Activated CD4-positive, alpha-beta T cell treated with anti-CD3 and anti-CD28 coated beads, Interleukin-2, amount 10 ng/mL, durations not matched to agents 24 days and 14 days (primary cell): Measurements from ENCODE around the gene TPRG1L. TPM values are rescaled to one million over a fixed set of nuclear protein-coding genes. Genes with fewer than 3 reads are reported as not detected.

Experiments
- DNase-seq: peaks from one replicate; pipeline ENCODE4 v3.0.0; 2022
- H3K27ac Mint-ChIP-seq: one replicate; pipeline ENCODE4 v1.8.0; 2022; ENCODE audit warnings: mild to moderate bottlenecking, mixed read lengths
- H3K27me3 Mint-ChIP-seq: one replicate; pipeline ENCODE4 v1.8.0; 2022; ENCODE audit warnings: mixed read lengths
- H3K36me3 Mint-ChIP-seq: one replicate; pipeline ENCODE4 v1.8.0; 2022; ENCODE audit warnings: low read depth, mild to moderate bottlenecking, mixed read lengths
- H3K4me1 Mint-ChIP-seq: one replicate; pipeline ENCODE4 v1.8.0; 2021; ENCODE audit warnings: mixed read lengths
- H3K4me3 Mint-ChIP-seq: one replicate; pipeline ENCODE4 v1.8.0; 2022; ENCODE audit warnings: mild to moderate bottlenecking, moderate library complexity, mixed read lengths
- H3K9me3 Mint-ChIP-seq: one replicate; pipeline ENCODE4 v1.8.0; 2021; ENCODE audit warnings: mixed read lengths
- intact Hi-C: fragments of 100-400 bp; cut with micrococcal nuclease; formaldehyde crosslinking; loops from one replicate; pipeline ENCODE4 v1.15.1; 2023
- total RNA-seq: library from RNA; stranded (reverse); gene quantifications from 2 replicates; pipeline ENCODE4 v1.2.3, GENCODE V29; 2022

TPRG1L gene
- total RNA-seq, 1 donor from 2014 or later = 9.7 TPM

GRCh38 chr1:3609016-3609768, 15.6 kb upstream of the TPRG1L start:
- H3K27ac Mint-ChIP-seq = no peak overlapping the region
- DNase-seq = no peak
- intact Hi-C loops = no loop called here
- no peaks in the 10 kb centered on the region for H3K4me1 Mint-ChIP-seq
- no peak overlapping the region for H3K4me3 Mint-ChIP-seq
- H3K36me3 Mint-ChIP-seq = no peaks in the 10 kb centered on the region
- peaks cover 20% of the 10 kb centered on the region for H3K27me3 Mint-ChIP-seq
- H3K9me3 Mint-ChIP-seq = no peaks in the 10 kb centered on the region

- intact Hi-C loops = no loop called here
- Mint-ChIP-seq H3K36me3 (no peaks in the 10 kb centered on the region), H3K4me3 (no peak overlapping the region), H3K27me3 (peaks cover 20% of the 10 kb centered on the region), H3K4me1 (no peaks in the 10 kb centered on the region), H3K9me3 (no peaks in the 10 kb centered on the region), H3K27ac (no peak overlapping the region)
- DNase-seq = no peak
These were observed 14.9 kb upstream of the TPRG1L start for GRCh38 chr1:3609769-3610526.

- intact Hi-C loops = no loop called here
- H3K4me3 Mint-ChIP-seq = peak overlapping the region; percentile 28
- H3K36me3 Mint-ChIP-seq = no peaks in the 10 kb centered on the region
- H3K27ac Mint-ChIP-seq = no peak overlapping the region
- H3K27me3 Mint-ChIP-seq = peaks cover 20% of the 10 kb centered on the region
- DNase-seq = no peak
- no peaks in the 10 kb centered on the region for H3K4me1 Mint-ChIP-seq
- no peaks in the 10 kb centered on the region for H3K9me3 Mint-ChIP-seq
These were observed 14.2 kb upstream of the TPRG1L start for GRCh38 chr1:3610527-3611169.

GRCh38 chr1:3611170-3612019, 13.4 kb upstream of the TPRG1L start, which contains the start of gene MEGF6:
Gene MEGF6, minus strand, starts transcription at chr1:3611508. Its CDS starts 240 bp downstream, at chr1:3611268.
- peak within 1 kb of the TSS; percentile 71 for H3K4me3 Mint-ChIP-seq
- no peaks in the 10 kb centered on the region for H3K4me1 Mint-ChIP-seq
- H3K27me3 Mint-ChIP-seq = peaks cover 20% of the 10 kb centered on the region
- H3K9me3 Mint-ChIP-seq = no peaks in the 10 kb centered on the region
- intact Hi-C loops = no loop called here
- H3K36me3 Mint-ChIP-seq = no peaks in the 10 kb centered on the region
- no peak within 1 kb of the TSS for H3K27ac Mint-ChIP-seq
- DNase-seq = peak; percentile 67

GRCh38 chr1:3612123-3612522, 12.7 kb upstream of the TPRG1L start:
- intact Hi-C loops = no loop called here
- no peaks in the 10 kb centered on the region for H3K36me3 Mint-ChIP-seq
- H3K9me3 Mint-ChIP-seq = no peaks in the 10 kb centered on the region
- H3K4me1 Mint-ChIP-seq = no peaks in the 10 kb centered on the region
- DNase-seq = no peak
- H3K4me3 Mint-ChIP-seq = no peak overlapping the region
- no peak overlapping the region for H3K27ac Mint-ChIP-seq
- H3K27me3 Mint-ChIP-seq = peaks cover 20% of the 10 kb centered on the region

GRCh38 chr1:3614755-3615742, 9.8 kb upstream of the TPRG1L start:
- no peaks in the 10 kb centered on the region for H3K36me3 Mint-ChIP-seq
- H3K4me3 Mint-ChIP-seq = no peak overlapping the region
- peaks cover 4% of the 10 kb centered on the region for H3K4me1 Mint-ChIP-seq
- H3K27me3 Mint-ChIP-seq = peaks cover 18% of the 10 kb centered on the region
- no peaks in the 10 kb centered on the region for H3K9me3 Mint-ChIP-seq
- DNase-seq = no peak
- H3K27ac Mint-ChIP-seq = no peak overlapping the region
- intact Hi-C loops = no loop called here

GRCh38 chr1:3616861-3617260, 8.0 kb upstream of the TPRG1L start:
- H3K36me3 Mint-ChIP-seq = no peaks in the 10 kb centered on the region

GRCh38 chr1:3617806-3618345, 6.9 kb upstream of the TPRG1L start:
- no peak for DNase-seq
- Mint-ChIP-seq H3K9me3 (no peaks in the 10 kb centered on the region), H3K4me3 (no peak overlapping the region), H3K36me3 (no peaks in the 10 kb centered on the region), H3K27ac (no peak overlapping the region), H3K4me1 (peaks cover 8% of the 10 kb centered on the region), H3K27me3 (peaks cover 7% of the 10 kb centered on the region)
- intact Hi-C loops = no loop called here

More at GRCh38 chr1:3616861-3617260, 8.0 kb upstream of the TPRG1L start:
- peaks cover 12% of the 10 kb centered on the region for H3K27me3 Mint-ChIP-seq
- no peak for DNase-seq
- peaks cover 4% of the 10 kb centered on the region for H3K4me1 Mint-ChIP-seq
- intact Hi-C loops = no loop called here
- no peak overlapping the region for H3K27ac Mint-ChIP-seq
- no peak overlapping the region for H3K4me3 Mint-ChIP-seq
- H3K9me3 Mint-ChIP-seq = no peaks in the 10 kb centered on the region

- Mint-ChIP-seq H3K4me1 (peaks cover 13% of the 10 kb centered on the region), H3K9me3 (no peaks in the 10 kb centered on the region), H3K27ac (no peak overlapping the region), H3K4me3 (no peak overlapping the region), H3K27me3 (peaks cover 9% of the 10 kb centered on the region), H3K36me3 (no peaks in the 10 kb centered on the region)
- intact Hi-C loops = no loop called here
- DNase-seq = no peak
These were observed 6.3 kb upstream of the TPRG1L start for GRCh38 chr1:3618531-3618880.

GRCh38 chr1:3618881-3619671, 5.7 kb upstream of the TPRG1L start:
- H3K27ac Mint-ChIP-seq = no peak overlapping the region
- intact Hi-C loops = loop anchor here (1.0 kb wide), 2 partner anchors 54 to 128 kb away; no protein-coding TSS in a partner anchor
- H3K4me3 Mint-ChIP-seq = no peak overlapping the region
- no peaks in the 10 kb centered on the region for H3K9me3 Mint-ChIP-seq
- DNase-seq = peak; percentile 93
- H3K4me1 Mint-ChIP-seq = peaks cover 19% of the 10 kb centered on the region
- H3K36me3 Mint-ChIP-seq = no peaks in the 10 kb centered on the region
- H3K27me3 Mint-ChIP-seq = peaks cover 6% of the 10 kb centered on the region

- Mint-ChIP-seq H3K27ac (no peak overlapping the region), H3K4me3 (no peak overlapping the region), H3K4me1 (peaks cover 26% of the 10 kb centered on the region), H3K36me3 (no peaks in the 10 kb centered on the region), H3K27me3 (peaks cover 5% of the 10 kb centered on the region), H3K9me3 (no peaks in the 10 kb centered on the region)
- DNase-seq = no peak
- intact Hi-C loops = loop anchor here (5.0 to 10.0 kb wide), 3 partner anchors 104 to 1206 kb away; partner anchors contain the start of genes ARHGEF16 and PEX10
These were observed 4.1 kb upstream of the TPRG1L start for GRCh38 chr1:3620708-3621107.
